ENCODE measurements around the gene BICDL1.

BICDL1 gene

GRCh38 chr12:120102189-120103043 lies 113.4 kb downstream of the BICDL1 start:
- DNase-seq (ENCODE audit: low spot score) = no peak

DNA sequence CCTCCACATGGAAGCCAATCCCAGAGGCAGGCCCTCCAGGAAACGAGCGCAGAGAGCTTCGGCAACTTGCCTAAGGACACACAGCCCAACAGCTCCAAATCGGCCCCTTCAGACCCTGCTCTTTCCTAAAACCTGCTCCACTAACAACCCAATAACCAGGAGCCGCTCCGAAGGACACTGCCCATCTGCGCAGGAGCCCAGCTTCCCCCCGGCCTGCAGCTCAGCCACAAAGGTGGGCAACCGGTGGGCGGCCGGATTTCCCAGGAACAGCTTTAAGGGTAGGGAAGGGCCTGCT lies 114.0 kb downstream of the BICDL1 start:
- DNase-seq (ENCODE audit: low spot score) = no peak

- no peak for DNase-seq (ENCODE audit: low spot score)
Measured at GRCh38 chr12:120103371-120103770, 114.3 kb downstream of the BICDL1 start.

- no peak for DNase-seq (ENCODE audit: low spot score)
Measured at GRCh38 chr12:120106151-120106550, 117.1 kb downstream of the BICDL1 start.

- no peak for DNase-seq (ENCODE audit: low spot score)
Measured at GRCh38 chr12:120109570-120110267, 120.7 kb downstream of the BICDL1 start.

DNA sequence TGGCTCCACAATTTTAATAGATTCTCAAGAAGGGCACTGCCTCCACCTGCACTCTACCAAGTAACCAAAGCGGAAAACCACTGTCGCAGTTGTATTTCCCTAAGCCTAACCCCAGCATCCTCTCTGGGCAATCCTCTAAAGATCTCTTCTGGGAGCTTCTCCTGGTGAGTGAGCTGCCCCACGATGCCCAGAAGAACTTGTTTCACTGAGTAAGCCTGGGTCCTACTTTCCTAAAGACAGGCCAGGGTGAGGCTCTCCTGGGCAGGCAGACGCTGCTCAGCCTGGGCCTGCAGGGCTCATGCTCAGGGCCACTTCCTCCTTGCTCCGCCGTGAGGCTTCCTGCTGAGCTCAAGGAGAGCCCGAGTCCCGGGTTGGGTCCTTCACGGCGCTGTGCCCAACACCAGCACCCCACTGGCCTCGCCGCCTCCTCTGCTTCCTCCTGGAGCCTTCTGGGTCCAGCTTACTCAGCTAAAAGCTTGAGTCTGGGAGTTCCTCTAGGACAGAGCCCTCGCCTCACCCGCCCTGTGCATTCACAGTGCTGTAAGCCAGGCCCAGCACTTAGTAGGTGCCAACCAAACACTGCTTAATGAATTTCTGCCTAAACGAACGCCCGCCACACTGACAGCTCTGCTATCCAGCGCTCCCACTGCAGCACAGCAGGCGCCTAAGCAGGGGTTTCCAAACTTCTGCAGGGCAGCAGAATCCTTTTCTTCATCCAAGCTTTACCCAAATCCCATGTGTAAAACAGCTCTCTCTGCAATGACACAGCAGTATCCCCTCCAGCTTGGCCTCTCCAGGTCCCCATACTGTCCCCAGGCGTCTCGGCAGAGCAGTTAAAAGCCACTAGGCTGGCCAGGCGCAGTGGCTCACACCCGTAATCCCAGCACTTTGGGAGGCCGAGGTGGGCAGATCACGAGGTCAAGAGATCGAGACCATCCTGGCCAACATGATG lies 121.8 kb downstream of the BICDL1 start:
- DNase-seq (ENCODE audit: low spot score) = peak; percentile 14

DNA sequence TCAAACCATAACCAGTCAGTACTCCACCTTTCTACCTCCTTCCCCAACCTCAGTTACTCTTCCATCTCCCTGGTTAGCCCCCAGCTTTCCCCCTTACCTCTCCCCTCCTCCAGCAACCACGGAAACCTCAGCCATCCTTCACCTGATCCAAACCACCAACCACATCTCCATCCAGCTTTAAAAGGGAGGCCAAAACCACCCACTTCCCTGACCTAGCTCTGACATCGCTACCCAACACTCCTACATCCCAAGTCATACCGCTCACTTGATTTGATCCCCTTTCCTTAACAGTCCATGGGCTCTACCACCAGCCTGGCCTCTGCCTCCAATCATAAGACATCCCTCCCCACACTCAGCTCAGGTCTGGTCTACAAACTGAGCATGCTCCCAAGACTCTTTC lies 126.0 kb downstream of the BICDL1 start:
- DNase-seq (ENCODE audit: low spot score) = no peak

GRCh38 chr12:120115692-120116440 lies 126.8 kb downstream of the BICDL1 start:
- DNase-seq (ENCODE audit: low spot score) = no peak

DNA sequence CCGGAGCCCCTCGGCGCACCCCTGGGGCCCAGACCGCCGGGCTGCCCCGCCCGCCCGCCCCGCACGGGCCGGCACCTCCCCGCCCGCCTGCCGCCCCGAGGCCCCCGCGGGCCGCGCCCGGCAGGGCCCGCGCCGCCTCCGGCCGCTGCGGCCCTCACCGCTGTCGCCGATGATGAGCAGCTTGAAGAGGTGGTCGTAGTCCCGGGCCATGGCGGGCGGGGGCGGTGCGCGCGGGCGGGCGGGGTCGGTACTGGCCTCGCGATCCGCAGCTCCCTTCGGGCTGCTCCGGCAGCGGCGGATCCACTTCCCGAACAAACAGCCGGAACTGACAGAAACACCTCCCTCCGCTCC lies 127.4 kb downstream of the BICDL1 start, which contains the start of gene RAB35:
RAB35 (minus strand) TSS at position 313 of the 351 bp plus-strand sequence; CDS start at position 210, 103 bp downstream.
- DNase-seq (ENCODE audit: low spot score) = no peak

DNA sequence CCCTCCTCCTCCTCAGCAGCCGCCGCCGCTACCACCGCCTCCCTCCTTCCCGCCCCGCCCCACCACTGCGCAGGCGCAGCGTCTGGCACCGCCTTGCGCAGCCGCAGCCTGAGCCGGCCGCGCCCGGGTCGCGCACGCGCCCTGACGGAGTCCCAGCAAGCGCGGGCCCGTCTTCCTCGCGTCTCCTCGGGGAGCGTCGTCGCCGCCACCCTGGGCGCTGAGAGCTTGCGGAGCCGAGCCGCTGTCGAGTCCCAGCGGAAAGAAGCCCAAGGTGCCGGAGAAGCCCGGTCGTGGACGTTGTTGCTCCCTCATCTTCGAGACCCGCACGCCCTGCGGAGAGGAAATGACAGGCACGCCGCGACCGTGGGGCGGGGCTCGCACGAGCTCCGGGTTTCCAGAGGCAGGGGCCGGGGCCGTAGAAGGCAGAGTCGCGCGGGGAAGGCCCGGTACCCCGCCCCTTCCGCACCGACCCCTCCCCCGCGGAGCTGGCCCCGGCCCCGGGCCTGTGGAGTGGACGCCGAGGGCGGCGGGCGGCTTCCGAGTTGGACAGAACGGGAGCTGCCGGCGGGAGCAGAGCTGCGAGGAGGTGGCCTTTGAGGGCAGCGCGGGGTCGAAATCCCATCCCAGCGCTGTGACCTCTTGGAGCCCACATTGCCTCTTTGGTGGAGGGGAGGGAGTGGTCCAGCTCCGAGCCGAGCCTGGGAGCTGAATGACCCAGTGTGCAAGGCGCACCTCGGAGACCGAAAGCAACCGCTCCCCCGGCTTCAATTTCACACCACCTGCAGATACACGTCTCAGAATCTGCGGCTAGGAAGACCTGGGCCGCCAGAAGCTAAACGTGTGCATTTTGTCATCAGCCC lies 128.0 kb downstream of the BICDL1 start:
- DNase-seq (ENCODE audit: low spot score) = peak; percentile 93

- DNase-seq (ENCODE audit: low spot score) = no peak
Measured at GRCh38 chr12:120117961-120118320, 128.9 kb downstream of the BICDL1 start.

- no peak for DNase-seq (ENCODE audit: low spot score)
Measured at GRCh38 chr12:120118321-120119061, 129.5 kb downstream of the BICDL1 start.

DNA sequence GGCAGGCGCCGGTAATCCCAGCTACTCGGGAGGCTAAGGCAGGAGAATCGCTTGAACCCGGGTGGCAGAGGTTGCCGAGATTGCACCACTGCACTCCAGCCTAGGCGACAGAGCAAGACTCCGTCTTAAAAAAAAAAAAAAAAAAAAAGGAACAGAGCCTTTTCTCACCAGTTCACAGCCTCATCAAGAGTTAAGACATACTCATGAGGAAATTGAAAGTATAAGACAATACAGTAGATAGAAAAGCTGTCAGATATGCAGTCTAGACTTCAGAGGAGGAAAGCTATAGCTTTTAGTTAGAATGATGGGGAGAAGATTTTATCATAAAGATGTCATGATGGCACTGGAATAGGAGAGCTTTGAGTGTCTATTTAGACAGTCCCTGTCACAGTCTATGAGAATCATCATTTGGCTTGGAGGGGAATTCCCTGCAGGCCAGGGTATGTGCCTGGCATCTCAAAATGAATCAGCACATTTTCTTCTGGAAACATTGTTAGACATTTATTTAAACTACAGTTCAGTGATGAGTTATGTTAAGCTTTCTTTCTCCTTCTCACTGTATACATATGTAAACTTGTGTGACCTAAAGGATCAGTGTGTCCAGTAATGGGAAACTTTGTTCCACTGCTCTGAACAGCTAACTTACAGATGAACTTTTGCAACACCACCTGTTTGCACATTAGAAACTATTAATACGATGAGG lies 130.4 kb downstream of the BICDL1 start:
- DNase-seq (ENCODE audit: low spot score) = no peak

- no peak for DNase-seq (ENCODE audit: low spot score)
Measured at GRCh38 chr12:120121343-120121742, 132.3 kb downstream of the BICDL1 start.

- DNase-seq (ENCODE audit: low spot score) = no peak
Measured at GRCh38 chr12:120121766-120122293, 132.8 kb downstream of the BICDL1 start.

- no peak for DNase-seq (ENCODE audit: low spot score)
Measured at GRCh38 chr12:120125029-120125428, 136.0 kb downstream of the BICDL1 start.

DNA sequence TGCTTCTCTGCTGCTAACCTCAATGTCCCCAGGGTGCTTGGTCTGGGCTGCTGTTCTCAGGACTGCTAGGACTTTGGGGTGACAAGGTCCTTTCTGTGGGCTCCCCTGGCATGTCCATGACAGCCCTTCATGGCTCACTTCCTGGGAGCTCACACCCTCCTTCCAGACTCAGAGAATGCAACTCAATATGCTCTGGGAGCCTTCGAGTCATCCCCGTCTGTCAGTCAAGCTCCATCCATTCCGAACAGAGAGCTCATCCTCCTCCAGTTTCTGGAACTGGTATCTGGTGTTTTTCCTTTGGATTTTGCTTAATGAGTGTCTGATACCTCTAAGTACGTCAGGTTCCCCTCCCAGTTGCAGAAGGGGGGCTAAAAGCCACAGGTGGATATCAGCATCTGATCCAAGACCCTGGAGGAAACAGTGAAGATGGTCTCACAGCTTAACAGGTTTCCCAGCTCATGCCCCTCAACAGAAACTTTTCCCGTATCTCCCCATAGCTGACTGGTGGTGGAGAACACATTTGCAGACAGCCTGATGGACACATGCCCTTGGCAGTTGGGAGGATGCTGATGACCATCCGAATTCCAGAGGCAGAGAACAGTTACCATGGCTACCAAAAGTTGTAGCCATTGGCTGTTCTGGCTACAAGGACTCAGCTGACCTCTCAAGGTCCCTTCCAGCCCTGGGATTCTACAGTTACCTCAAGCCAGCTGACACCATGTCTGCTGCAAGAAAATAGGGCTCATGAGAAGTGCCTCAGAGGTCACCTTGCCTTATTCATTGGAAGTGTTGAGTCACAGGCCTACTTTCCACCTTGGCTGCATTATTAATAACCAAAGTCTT lies 137.0 kb downstream of the BICDL1 start:
- no peak for DNase-seq (ENCODE audit: low spot score)

- no peak for DNase-seq (ENCODE audit: low spot score)
Measured at GRCh38 chr12:120126635-120127005, 137.6 kb downstream of the BICDL1 start.
